ENCODE measurements around the gene LGSN. TPM values are rescaled to one million over a fixed set of nuclear protein-coding genes. Genes with fewer than 3 reads are reported as not detected.
"Not testable (repeated sequence)": the region's sequence is repeated elsewhere in the genome, so short reads cannot be mapped to it uniquely, and the experiment has no call there.

LGSN gene
- total and polyA plus RNA-seq, 2 of the 8 experiments (the other 6 are each of a cell fraction or from before 2014, with no cell fraction given), result 0.08 TPM; not detected in 1

DNA sequence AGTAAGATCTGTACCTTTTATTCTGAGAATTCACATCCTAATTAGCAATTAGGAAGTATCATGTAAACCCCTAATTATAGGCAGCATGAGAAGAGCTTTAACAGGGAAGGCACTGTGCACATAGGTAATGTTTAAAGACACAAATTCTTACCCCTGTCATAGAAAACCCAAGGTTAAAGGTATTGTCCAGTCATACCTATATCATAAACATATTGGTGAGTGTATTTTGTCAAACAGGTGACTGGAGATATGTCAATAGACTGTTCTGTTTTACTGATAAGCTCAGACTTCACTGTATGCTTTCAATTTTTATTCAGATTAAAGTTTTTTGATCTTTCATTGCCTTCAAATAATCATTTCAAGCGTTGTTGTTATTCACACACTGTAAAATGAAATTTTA, 43.8 kb downstream of the LGSN start (continued):
- TF ChIP-seq EGR1 (IDR thresholded peaks at IDR 0.05; ENCODE audit: borderline replicate concordance, low read depth, low read length), result no peak
- no peak for TF ChIP-seq FOSL1 (IDR thresholded peaks at IDR 0.05; ENCODE audit: insufficient read depth, low read depth, low read length)

DNA sequence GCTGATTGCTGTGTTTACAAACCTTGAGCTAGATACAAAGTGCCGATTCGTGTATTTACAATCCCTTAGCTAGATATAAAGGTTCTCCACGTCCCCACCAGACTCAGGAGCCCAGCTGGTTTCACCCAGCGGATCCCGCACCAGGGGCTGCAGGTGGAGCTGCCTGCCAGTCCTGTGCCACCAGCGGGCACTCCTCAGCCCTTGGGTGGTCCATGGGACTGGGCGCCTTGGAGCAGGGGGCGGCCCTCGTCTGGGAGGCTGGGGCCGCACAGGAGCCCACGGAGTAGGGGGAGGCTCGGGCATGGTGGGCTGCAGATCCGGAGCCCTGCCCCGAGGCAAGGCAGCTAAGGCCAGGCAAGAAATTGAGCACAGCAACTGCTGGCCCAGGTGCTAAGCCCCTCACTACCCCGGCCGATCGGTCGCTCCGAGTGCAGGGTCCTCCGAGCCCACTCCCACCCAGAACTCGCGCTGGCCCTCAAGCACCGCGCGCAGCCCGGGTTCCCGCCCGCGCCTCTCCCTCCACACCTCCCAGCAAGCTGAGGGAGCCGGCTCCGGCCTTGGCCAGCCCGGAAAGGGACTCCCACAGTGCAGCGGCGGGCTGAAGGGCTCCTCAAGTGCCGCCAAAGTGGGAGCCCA, 44.9 kb downstream of the LGSN start:
- H3K9ac ChIP-seq (replicated peaks in 1 of 4; ENCODE audit: extremely low read depth in 1 of 4, low read depth in 3 of 4, low read length in 3 of 4); H4K91ac ChIP-seq (replicated peaks; ENCODE audit: insufficient read length, low read length); H3K79me2 ChIP-seq (ENCODE audit: control insufficient read depth in 1 of 2, insufficient read depth in 2 of 2, low read length in 2 of 2); H2BK15ac ChIP-seq (ENCODE audit: low read length); H3K4ac ChIP-seq (replicated peaks; ENCODE audit: insufficient read length, low read depth, low read length); H3K27me3 ChIP-seq (replicated peaks in 1 of 4; ENCODE audit: control insufficient read depth in 3 of 4, extremely low read depth in 1 of 4, insufficient read depth in 3 of 4, low read length in 3 of 4); FAIRE-seq; DNase-seq (ENCODE audit: low read depth in 1 of 2, low spot score in 2 of 2); H2BK20ac ChIP-seq (ENCODE audit: low read length); H3K56ac ChIP-seq (replicated peaks; ENCODE audit: insufficient read length, low read depth, low read length); H3K4me3 ChIP-seq (ENCODE audit: extremely low read depth in 1 of 4, insufficient read depth in 2 of 4, low read depth in 3 of 4, low read length in 4 of 4); H3K9me3 ChIP-seq (ENCODE audit: insufficient read depth in 2 of 2, low read depth in 1 of 2, low read length in 1 of 2); H3K27ac ChIP-seq (ENCODE audit: low read depth, low read length); H3K23ac ChIP-seq (ENCODE audit: insufficient read length); H3K4me2 ChIP-seq (ENCODE audit: insufficient read depth in 1 of 2, low read depth in 2 of 2, low read length in 2 of 2); H2BK12ac ChIP-seq (ENCODE audit: low read depth, low read length); H4K5ac ChIP-seq (ENCODE audit: insufficient read length, low read depth, low read length); H2AFZ ChIP-seq (ENCODE audit: low read length); H3K23me2 ChIP-seq (ENCODE audit: low read depth, low read length); H4K8ac ChIP-seq (ENCODE audit: extremely low read depth, insufficient read depth, low read length); H3K79me1 ChIP-seq (ENCODE audit: low read depth, low read length); H3K18ac ChIP-seq (ENCODE audit: extremely low read depth, low read length); H3K14ac ChIP-seq (ENCODE audit: insufficient read length); H3K4me1 ChIP-seq (replicated peaks in 1 of 4; ENCODE audit: control insufficient read depth in 3 of 4, insufficient read depth in 4 of 4, low read length in 3 of 4); H4K20me1 ChIP-seq (replicated peaks in 1 of 2; ENCODE audit: control insufficient read depth in 1 of 2, insufficient read depth in 2 of 2, low read length in 2 of 2); H2BK5ac ChIP-seq (ENCODE audit: low read depth, low read length); H3K36me3 ChIP-seq (ENCODE audit: control insufficient read depth in 2 of 4, insufficient read depth in 4 of 4, low read length in 3 of 4); POLR2A ChIA-PET (ENCODE audit: partially characterized antibody); H2AK5ac ChIP-seq (ENCODE audit: low read depth, low read length); H2BK120ac ChIP-seq (replicated peaks; ENCODE audit: low read depth, low read length): not testable (repeated sequence)
- WGBS, 2 experiments (ENCODE audit: extremely low coverage in 1 of 2, insufficient coverage in 1 of 2, insufficient read length in 1 of 2, insufficient replicate concordance in 2 of 2, low coverage in 1 of 2, low lambda C conversion rate in 2 of 2, missing lambda C conversion rate in 1 of 2), result 90% methylated on average over 33 of the region's 35 CpGs; no CpG with 5 or more reads in 1 of the 2 experiments
- CTCF ChIA-PET (ENCODE audit: partially characterized antibody), result interaction anchor here (1.3 to 2.1 kb wide), 3 partner anchors 9 to 542 kb away, joined by 3 to 7 read pairs (median 4); no protein-coding TSS in a partner anchor

Measured in H1 (cell line).